COR-L47 (cell line): Measurements from ENCODE around the gene PRPSAP1.

ENCODE experiments used
- DNase-seq: peaks from one replicate; lab custom pipeline; 2025; lab: John Stamatoyannopoulos, UW

PRPSAP1 gene

DNA sequence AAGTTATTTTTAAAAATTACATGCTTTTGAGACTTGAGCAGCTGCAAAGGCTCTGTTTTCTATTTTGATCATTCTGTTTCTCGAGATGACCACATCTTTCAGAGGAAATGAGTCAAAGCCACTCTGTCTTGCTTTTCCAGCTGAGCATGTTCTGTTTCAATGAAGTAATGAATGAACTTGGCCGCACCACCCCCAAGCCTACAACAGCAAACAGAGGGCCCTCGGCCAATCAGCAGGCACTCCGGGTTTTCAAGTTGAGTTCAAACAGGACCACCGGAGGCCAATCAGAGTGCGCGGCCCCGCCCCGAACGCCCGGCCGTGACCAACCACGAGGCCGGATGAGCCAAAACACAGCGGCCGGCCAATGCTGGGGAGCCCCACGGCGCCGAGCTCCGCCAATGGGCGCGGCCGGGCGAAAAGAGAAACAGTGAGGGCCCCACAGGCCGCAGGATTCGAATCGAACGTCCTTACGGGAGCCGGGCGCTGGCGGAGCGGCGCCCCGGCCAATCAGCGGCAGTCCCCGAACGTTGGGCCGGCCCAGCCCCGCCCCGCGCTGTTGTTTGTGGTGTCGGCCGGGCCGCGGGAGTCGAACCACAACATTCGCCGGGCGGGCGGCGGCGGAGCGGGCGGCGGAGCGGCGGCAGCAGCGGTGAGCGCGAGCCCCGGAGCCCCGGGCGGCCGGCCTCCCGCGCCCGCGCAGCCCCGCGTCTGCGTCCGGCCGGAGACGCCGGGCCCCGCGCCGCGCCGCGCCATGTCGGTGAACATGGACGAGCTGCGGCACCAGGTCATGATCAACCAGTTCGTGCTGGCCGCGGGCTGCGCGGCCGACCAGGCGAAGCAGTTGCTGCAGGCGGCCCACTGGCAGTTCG lies 88.7 kb downstream of the PRPSAP1 start, which contains the start of gene UBALD2:
TSS of gene UBALD2 (plus strand) at position 594 of the 869 bp plus-strand sequence. CDS start at position 752, 158 bp downstream.
- peak; percentile 99 for DNase-seq

DNA sequence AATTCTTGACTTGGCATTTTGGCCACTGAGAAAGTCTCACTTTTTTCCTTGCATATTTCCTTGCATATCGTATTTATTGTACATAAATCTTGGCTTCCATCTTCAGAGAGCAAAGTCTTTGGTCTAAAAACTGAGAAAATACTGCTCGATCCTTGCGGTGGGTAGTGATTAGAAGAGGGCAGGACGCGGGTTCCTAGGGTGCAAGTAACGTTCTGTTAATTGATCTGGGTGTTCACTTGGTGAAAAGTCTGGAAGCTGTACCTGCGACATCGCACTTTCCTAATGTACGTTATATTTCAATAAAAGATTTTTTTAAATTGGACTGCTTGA lies 89.3 kb downstream of the PRPSAP1 start:
- DNase-seq: no peak

DNA sequence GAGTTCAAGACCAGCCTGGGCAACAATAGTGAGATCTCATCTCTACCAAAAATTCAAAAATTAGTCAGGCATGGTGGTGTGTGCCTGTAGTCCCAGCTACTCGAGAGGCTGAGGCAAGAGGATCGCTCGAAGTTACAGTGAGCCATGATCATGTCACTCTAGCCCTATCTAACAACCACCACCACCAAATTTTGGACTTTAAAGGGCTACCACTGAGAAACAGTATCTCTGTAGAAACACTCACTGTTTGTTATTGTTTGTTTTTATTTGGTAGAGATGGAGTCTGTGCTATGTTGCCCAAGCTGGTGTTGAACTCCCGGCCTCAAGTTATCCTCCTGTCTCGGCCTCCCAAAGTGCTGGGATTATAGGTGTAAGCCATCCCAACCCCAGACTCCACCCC lies 89.8 kb downstream of the PRPSAP1 start:
- no peak for DNase-seq

DNA sequence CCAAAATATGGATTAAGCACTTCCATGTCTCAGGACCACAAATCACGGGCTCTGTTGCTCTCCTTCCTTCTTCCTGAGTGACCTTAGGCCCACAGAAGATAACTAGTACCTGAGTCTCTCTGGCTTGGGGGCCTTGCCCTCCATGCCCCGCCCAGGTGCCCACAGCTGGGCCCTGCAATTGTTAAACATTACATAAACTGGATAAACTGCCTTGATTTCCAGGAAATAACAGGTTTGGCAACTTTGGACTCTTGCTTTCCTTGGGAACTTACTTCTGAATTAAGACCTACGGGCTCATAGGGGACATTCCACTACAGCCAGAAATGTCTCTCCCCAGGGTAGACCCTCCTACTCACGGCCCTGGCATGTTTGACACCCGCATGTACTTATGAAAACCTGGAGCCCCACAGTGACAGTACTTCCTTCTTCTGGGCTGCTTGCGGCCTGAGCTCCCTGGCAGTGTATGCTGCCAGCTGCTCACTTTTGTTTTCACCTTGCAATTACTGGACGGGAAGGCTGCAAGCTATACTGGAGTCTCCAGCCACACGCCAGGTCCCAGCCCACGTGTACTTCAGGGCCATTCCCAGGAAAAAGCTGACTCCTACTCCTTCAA lies 90.9 kb downstream of the PRPSAP1 start:
- no peak for DNase-seq

DNA sequence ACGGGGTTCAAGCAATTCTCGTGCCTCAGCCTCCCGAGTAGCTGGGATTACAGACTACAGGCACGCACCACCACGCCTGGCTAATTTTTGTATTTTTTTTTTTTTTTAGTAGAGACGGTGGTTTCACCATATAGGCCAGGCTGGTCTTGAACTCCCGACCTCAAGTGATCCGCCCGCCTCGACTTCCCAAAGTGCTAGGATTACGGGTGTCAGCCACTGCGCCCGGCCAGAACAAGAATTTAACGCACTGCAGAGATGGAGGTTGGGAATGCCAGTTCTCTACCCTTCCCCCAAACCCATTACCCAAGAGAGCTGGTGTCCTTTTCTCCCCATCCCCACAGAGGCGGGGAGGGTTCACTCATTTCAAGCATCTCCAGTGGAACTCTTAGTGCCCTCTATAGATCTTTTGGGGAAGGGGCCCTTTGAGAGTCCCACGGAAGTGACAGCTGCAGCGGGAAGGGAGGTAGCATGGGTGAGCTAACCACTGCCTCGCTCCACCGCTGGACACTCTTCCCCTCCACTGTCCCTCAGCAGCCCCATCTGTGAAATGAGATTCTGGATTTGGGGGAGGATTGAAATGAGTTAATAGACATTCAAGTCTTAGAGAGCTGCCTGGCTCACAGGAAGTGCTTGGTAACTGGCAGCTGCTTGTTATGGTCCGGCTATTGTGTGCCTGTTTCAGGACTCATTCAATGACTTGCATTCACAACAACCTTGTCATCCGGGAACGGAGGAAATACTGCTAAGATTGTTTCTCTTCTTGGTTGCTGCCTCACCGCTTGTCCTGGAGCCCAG lies 92.1 kb downstream of the PRPSAP1 start:
- no peak for DNase-seq

- no peak for DNase-seq
Measured at GRCh38 chr17:76260669-76261068, 93.0 kb downstream of the PRPSAP1 start.

GRCh38 chr17:76260220-76260619 lies 93.5 kb downstream of the PRPSAP1 start:
- no peak for DNase-seq
